Vagina (tissue), 2 donors: ENCODE measurements around the gene USP32. TPM values are rescaled to one million over a fixed set of nuclear protein-coding genes. Genes with fewer than 3 reads are reported as not detected.

Experiments
- DNase-seq, 2 donors: peaks; one replicate each; pipeline ENCODE4 v3.0.0-alpha.2; 2017; ENCODE audit errors: extremely low spot score in 2 of 2
- H3K27ac ChIP-seq: fragments of 200-600 bp; sonication (generic); one replicate; pipeline ENCODE4 v1.5.1; 2019
- H3K27me3 ChIP-seq: fragments of 200-600 bp; sonication (generic); one replicate; pipeline ENCODE4 v1.5.1; 2019
- H3K36me3 ChIP-seq, 2 donors: fragments of 200-600 bp; sonication (generic); one replicate each; pipeline ENCODE4 v1.5.1; 2017 to 2019
- H3K4me1 ChIP-seq: fragments of 200-600 bp; sonication (generic); one replicate; pipeline ENCODE4 v1.5.1; 2019
- H3K4me3 ChIP-seq, 2 donors: fragments of 200-600 bp; sonication (generic); 1 replicate in 1 of 2; 2 replicates in 1 of 2; pipeline ENCODE4 v1.5.1; 2016 to 2019
- H3K9me3 ChIP-seq: fragments of 200-600 bp; sonication (generic); one replicate; pipeline ENCODE4 v1.5.1; 2019
- POLR2A ChIP-seq, 2 donors: fragments of 450-650 bp; IDR thresholded peaks; one replicate each; pipeline ENCODE4 v1.6.1; 2017; ENCODE audit warnings: antibody characterized with exemption in 2 of 2, mild to moderate bottlenecking in 2 of 2, moderate library complexity in 2 of 2
- POLR2AphosphoS5 ChIP-seq, 2 donors: sonication (generic); formaldehyde crosslinking; IDR thresholded peaks; one replicate each; pipeline ENCODE4 v1.9.0; 2017; ENCODE audit warnings: antibody characterized with exemption in 2 of 2, mild to moderate bottlenecking in 2 of 2, low read depth in 1 of 2; ENCODE audit not compliant: insufficient read depth in 1 of 2
- intact Hi-C: fragments of 100-400 bp; cut with DNase I; formaldehyde crosslinking; loops from one replicate; pipeline ENCODE4 v1.15.1; 2023
- total RNA-seq: library from RNA; depleted of rRNA; stranded (reverse); fragments of >200 nt; gene quantifications from one replicate; pipeline ENCODE4 v1.2.3, GENCODE V29; 2016
- TF ChIP-seq, protein P1 (sequence below), 3 experiments: fragments of 450-650 bp in 2 of 3; fragments of 200-600 bp in 1 of 3; sonication (generic) in 1 of 3; IDR thresholded peaks; one replicate each; pipeline ENCODE4 v1.5.1; 2017 to 2019; ENCODE audit warnings: antibody characterized with exemption in 3 of 3, mild to moderate bottlenecking in 2 of 3, moderate library complexity in 2 of 3

Gene USP32
- total RNA-seq, 1 donor from 2014 or later: 63.6 TPM

DNA sequence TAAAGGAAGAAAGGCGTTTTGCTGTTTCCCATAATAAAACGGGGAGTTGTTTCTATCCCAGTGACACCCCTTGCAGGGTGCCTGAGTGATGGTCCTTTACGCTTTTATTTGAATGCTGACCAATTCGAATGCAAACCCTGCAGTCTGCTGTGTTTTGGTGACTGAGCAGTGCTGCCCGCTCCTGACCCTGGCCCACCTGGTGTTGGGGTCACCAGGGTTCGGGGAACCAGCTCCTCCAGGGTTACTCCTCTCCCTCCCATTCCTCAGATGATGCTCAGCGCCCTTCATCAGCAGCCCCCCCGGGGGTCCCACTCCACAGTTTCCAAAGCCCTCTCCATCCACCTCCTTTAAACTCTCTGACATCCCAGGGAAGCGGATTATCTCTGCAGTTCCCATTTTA lies 236.1 kb downstream of the USP32 start:
- Histone ChIP-seq H3K4me1 (peaks cover 23% of the 10 kb centered on the region), H3K27me3 (no peaks in the 10 kb centered on the region), H3K36me3 (no peaks in the 10 kb centered on the region), H3K27ac (no peak overlapping the region), H3K4me3 (no peak overlapping the region), H3K9me3 (no peaks in the 10 kb centered on the region)
- no peak for TF ChIP-seq POLR2A (IDR thresholded peaks at IDR 0.05)
- no peak for DNase-seq
- intact Hi-C loops: no loop called here

DNA sequence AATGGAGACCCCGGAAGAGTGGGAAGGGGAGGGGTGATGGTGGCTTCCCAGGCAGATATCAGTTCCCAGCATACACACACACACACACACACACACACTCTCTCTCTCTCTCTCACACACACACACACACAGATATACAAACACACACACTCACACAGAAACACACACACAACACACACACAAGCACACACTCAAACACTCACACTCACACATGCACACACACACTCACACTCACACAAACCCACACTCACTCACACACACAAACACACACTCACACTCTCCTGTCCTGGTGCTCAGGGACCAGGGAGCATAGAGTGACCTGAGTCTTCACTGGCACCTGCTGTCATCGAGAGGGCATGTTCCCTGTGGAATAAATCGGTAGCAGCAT lies 236.5 kb downstream of the USP32 start:
- DNase-seq: no peak
- no peaks in the 10 kb centered on the region for H3K36me3 ChIP-seq
- intact Hi-C loops: no loop called here
- no peaks in the 10 kb centered on the region for H3K9me3 ChIP-seq
- no peak overlapping the region for H3K27ac ChIP-seq
- no peaks in the 10 kb centered on the region for H3K27me3 ChIP-seq
- H3K4me1 ChIP-seq: peaks cover 27% of the 10 kb centered on the region
- H3K4me3 ChIP-seq: no peak overlapping the region
- TF ChIP-seq, protein P1, sequence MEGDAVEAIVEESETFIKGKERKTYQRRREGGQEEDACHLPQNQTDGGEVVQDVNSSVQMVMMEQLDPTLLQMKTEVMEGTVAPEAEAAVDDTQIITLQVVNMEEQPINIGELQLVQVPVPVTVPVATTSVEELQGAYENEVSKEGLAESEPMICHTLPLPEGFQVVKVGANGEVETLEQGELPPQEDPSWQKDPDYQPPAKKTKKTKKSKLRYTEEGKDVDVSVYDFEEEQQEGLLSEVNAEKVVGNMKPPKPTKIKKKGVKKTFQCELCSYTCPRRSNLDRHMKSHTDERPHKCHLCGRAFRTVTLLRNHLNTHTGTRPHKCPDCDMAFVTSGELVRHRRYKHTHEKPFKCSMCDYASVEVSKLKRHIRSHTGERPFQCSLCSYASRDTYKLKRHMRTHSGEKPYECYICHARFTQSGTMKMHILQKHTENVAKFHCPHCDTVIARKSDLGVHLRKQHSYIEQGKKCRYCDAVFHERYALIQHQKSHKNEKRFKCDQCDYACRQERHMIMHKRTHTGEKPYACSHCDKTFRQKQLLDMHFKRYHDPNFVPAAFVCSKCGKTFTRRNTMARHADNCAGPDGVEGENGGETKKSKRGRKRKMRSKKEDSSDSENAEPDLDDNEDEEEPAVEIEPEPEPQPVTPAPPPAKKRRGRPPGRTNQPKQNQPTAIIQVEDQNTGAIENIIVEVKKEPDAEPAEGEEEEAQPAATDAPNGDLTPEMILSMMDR (IDR thresholded peaks at IDR 0.05): no peak
- TF ChIP-seq POLR2A (IDR thresholded peaks at IDR 0.05): no peak
- TF ChIP-seq POLR2AphosphoS5 (IDR thresholded peaks at IDR 0.05; ENCODE audit: insufficient read depth in 1 of 2, low read depth in 1 of 2): no peak

DNA sequence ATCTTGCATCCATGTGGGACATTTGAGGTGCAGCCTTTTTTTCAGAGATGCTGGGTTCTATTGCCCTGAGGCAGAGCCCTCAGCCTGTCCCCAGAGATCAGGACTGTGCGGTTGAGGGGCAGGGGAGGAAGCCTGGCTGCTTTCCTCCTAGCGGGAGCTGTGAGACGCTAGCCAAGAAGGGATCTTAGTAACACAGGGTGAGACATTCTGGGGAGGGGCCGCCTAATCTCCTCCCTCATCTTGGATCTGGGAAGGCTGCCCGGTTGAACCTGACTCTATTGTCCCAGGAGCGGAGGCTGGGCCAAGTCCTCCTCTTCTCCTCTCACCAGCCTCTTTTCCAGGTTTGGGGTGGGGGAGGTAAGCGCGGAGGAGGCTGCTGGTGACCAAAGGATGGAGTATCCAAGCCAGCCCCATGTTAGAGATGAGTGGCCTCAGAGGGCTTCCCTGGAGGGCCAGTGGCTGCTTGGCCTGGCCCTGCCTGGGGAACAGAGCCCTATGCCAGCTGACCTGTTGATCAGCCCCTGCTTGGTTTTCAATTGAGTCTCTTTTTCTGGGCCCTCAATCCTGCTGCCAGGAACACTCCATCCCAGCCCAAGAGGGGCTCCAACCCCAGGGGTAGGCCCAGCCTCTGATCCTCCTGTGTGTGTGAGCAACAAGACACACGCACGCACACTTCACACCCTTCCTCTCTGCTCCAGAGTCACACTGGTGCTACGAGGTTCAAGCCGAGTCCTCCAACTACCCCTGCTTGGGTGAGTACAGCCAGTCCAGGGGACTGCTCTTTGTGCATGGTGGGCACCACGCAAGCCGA lies 237.1 kb downstream of the USP32 start:
- TF ChIP-seq POLR2AphosphoS5 (IDR thresholded peaks at IDR 0.05; ENCODE audit: insufficient read depth in 1 of 2, low read depth in 1 of 2) (peak in 1 of 2 donors; percentile 36), POLR2A (IDR thresholded peaks at IDR 0.05) (no peak)
- intact Hi-C loops: no loop called here
- H3K27ac ChIP-seq: peak overlapping the region; percentile 63
- no peak for DNase-seq
- peaks cover 5% of the 10 kb centered on the region for H3K27me3 ChIP-seq
- peaks cover 33% of the 10 kb centered on the region for H3K4me1 ChIP-seq
- H3K4me3 ChIP-seq: peak overlapping the region in 1 of 2 donors; percentile 9
- no peaks in the 10 kb centered on the region for H3K9me3 ChIP-seq
- no peaks in the 10 kb centered on the region for H3K36me3 ChIP-seq

DNA sequence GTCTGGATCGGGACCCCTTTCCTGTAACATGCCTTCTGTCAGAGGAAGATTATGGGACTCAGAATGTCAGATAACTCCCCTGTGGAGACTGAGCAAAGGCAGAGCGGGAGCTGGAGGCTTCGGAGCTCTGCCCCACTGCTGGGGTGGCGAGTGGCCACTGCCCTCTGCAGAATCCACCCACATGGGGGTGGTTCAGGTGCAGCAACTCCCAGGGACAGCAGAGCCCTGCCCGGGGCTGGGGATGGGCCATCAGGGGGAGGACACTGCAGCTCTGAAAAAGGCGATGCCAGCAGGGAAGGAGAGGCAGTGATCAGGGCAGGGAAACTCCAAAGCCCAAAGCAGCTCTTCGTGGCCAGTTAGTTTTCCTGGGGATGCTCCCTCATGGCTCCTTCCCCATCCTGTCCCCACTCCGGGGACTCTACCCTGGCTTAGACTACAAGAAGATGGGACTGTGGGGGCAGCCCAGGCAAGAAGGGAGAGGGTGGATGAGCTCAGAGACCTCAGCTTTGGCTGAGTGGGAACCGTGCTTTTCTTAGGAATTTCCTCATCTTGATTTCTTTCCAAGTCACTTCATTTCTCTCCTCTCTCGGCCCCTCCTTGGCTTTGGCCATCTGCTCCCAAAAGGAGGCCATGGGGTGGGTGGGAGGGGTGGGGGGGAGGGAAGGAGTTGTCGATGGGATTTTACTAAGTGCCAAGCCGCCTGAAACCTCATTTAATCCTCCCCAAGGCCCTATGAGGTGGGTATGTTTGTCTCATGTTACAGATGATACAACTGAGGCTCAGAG lies 238.1 kb downstream of the USP32 start:
- no peaks in the 10 kb centered on the region for H3K9me3 ChIP-seq
- peaks cover 7% of the 10 kb centered on the region for H3K27me3 ChIP-seq
- peak overlapping the region in 1 of 2 donors; percentile 9 for H3K4me3 ChIP-seq
- no peak for DNase-seq
- no peak for TF ChIP-seq POLR2AphosphoS5 (IDR thresholded peaks at IDR 0.05; ENCODE audit: insufficient read depth in 1 of 2, low read depth in 1 of 2)
- TF ChIP-seq POLR2A (IDR thresholded peaks at IDR 0.05): no peak
- TF ChIP-seq, protein P1 (IDR thresholded peaks at IDR 0.05): no peak
- H3K36me3 ChIP-seq: no peaks in the 10 kb centered on the region
- intact Hi-C loops: no loop called here
- peaks cover 37% of the 10 kb centered on the region for H3K4me1 ChIP-seq
- H3K27ac ChIP-seq: peak overlapping the region; percentile 63

DNA sequence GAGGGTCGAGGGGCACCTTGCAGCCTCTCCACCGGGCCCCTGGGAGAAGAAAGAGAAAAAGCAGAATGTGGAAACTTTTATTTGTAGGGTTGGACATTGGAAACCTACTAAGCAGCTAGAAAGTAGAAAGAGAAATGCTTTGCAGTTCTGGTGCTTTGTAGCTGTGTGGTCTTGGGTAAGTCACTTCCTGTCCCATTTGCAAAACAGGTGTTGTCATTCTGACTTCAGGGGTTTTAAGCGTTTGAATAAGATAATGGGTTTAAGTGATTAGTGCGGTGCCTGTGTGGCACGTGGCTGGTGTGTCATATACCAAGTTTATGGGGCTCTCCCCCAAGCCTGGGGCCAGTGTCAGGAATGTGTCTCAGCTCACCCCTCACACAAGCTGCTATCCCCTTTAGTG lies 240.6 kb downstream of the USP32 start:
- intact Hi-C loops: no loop called here
- DNase-seq: no peak
- peaks cover 37% of the 10 kb centered on the region for H3K4me1 ChIP-seq
- H3K4me3 ChIP-seq: no peak overlapping the region
- no peaks in the 10 kb centered on the region for H3K36me3 ChIP-seq
- no peaks in the 10 kb centered on the region for H3K9me3 ChIP-seq
- TF ChIP-seq POLR2AphosphoS5 (IDR thresholded peaks at IDR 0.05; ENCODE audit: insufficient read depth in 1 of 2, low read depth in 1 of 2) (no peak), POLR2A (IDR thresholded peaks at IDR 0.05) (no peak)
- TF ChIP-seq, protein P1 (IDR thresholded peaks at IDR 0.05): no peak
- no peak overlapping the region for H3K27ac ChIP-seq
- peaks cover 7% of the 10 kb centered on the region for H3K27me3 ChIP-seq
